Prostate gland (tissue), 2 donors: Measurements from ENCODE around the gene CILP2. TPM values are rescaled to one million over a fixed set of nuclear protein-coding genes. Genes with fewer than 3 reads are reported as not detected.
A peak's percentile ranks its signal among the peaks of the same experiment; 100 is the strongest.

Experiments used
- DNase-seq: peaks from one replicate; pipeline ENCODE4 v3.0.0-alpha.2; 2019; ENCODE audit warnings: low spot score
- H3K27ac ChIP-seq, 2 donors: fragments of 200-600 bp; sonication (generic); 2 replicates each; pipeline ENCODE4 v1.5.1; 2017 to 2019
- H3K27me3 ChIP-seq: fragments of 200-600 bp; sonication (generic); replicated peaks from 2 replicates; pipeline ENCODE4 v1.5.1; 2019; ENCODE audit not compliant: insufficient read depth
- H3K36me3 ChIP-seq, 2 donors: fragments of 200-600 bp; sonication (generic); 1 replicate in 1 of 2; 2 replicates in 1 of 2; pipeline versions ENCODE4 v1.5.1 to v1.8.1; 2017 to 2019
- H3K4me1 ChIP-seq: fragments of 200-600 bp; sonication (generic); replicated peaks from 2 replicates; pipeline ENCODE4 v1.5.1; 2019
- H3K4me3 ChIP-seq, 2 donors: fragments of 200-600 bp; sonication (generic); 2 replicates each; pipeline ENCODE4 v1.5.1; 2017 to 2019
- H3K9me3 ChIP-seq: fragments of 200-600 bp; sonication (generic); 2 replicates; pipeline ENCODE4 v1.5.1; 2017
- POLR2A ChIP-seq: fragments of 450-650 bp; IDR thresholded peaks from one replicate; pipeline ENCODE4 v1.6.1; 2016; ENCODE audit warnings: antibody characterized with exemption, mild to moderate bottlenecking
- POLR2AphosphoS5 ChIP-seq: sonication (generic); formaldehyde crosslinking; IDR thresholded peaks from one replicate; pipeline ENCODE4 v1.6.1; 2017; ENCODE audit warnings: antibody characterized with exemption
- WGBS: methylation state at CpG from one replicate; pipeline ENCODE4 v1.1.5; 2018; 5-methylcytosine and 5-hydroxymethylcytosine counted together
- intact Hi-C: fragments of 100-400 bp; cut with DNase I; formaldehyde crosslinking; loops from one replicate; pipeline ENCODE4 v1.14.2; 2022
- total RNA-seq, 2 donors: library from RNA; depleted of rRNA; stranded (reverse); fragments of >200 nt; gene quantifications; one replicate each; pipeline ENCODE4 v1.1.0, GENCODE V29; 2016
- TF ChIP-seq, protein P1 (sequence below), 4 experiments: fragments of 200-600 bp in 2 of 4; fragments of 450-650 bp in 2 of 4; sonication (generic) in 2 of 4; IDR thresholded peaks; 1 replicate in 3 of 4; 2 replicates in 1 of 4; pipeline ENCODE4 v1.5.1; 2016 to 2019; ENCODE audit warnings: antibody characterized with exemption in 4 of 4, mild to moderate bottlenecking in 2 of 4, moderate library complexity in 2 of 4

The CILP2 gene
- total RNA-seq, 2 donors from 2014 or later, result 0.68 to 3.7 TPM

DNA sequence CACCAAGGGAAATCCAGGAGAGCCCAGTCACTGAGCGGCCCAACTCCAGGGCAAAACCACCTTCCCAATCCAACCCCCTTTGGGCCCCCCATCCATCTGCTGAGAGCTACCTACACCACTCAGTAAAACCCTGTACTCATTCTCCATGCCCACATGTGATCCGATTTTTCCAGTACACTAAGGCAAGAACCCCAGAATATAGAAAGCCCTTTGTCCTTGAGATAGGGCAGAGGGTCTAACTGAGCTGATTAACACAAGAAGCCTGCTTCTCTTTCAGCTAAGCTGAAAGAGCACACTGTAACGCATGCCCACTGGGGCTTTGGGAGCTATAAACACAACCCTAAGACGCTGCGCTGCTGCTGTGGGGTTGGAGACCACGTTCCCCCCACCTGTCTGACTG lies 44.4 kb downstream of the CILP2 start:
- no peak overlapping the region for H3K27ac ChIP-seq
- no peaks in the 10 kb centered on the region for H3K27me3 ChIP-seq
- H3K36me3 ChIP-seq, result no peaks in the 10 kb centered on the region
- intact Hi-C loops, result no loop called here
- H3K4me3 ChIP-seq, result no peak overlapping the region
- no peaks in the 10 kb centered on the region for H3K4me1 ChIP-seq
- TF ChIP-seq POLR2A (no peak), POLR2AphosphoS5 (no peak)
- TF ChIP-seq, protein P1, sequence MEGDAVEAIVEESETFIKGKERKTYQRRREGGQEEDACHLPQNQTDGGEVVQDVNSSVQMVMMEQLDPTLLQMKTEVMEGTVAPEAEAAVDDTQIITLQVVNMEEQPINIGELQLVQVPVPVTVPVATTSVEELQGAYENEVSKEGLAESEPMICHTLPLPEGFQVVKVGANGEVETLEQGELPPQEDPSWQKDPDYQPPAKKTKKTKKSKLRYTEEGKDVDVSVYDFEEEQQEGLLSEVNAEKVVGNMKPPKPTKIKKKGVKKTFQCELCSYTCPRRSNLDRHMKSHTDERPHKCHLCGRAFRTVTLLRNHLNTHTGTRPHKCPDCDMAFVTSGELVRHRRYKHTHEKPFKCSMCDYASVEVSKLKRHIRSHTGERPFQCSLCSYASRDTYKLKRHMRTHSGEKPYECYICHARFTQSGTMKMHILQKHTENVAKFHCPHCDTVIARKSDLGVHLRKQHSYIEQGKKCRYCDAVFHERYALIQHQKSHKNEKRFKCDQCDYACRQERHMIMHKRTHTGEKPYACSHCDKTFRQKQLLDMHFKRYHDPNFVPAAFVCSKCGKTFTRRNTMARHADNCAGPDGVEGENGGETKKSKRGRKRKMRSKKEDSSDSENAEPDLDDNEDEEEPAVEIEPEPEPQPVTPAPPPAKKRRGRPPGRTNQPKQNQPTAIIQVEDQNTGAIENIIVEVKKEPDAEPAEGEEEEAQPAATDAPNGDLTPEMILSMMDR (IDR thresholded peaks at IDR 0.05), result no peak
- no peaks in the 10 kb centered on the region for H3K9me3 ChIP-seq
- no peak for DNase-seq
- 92% methylated on average over 6 of the region's 6 CpGs for WGBS

DNA sequence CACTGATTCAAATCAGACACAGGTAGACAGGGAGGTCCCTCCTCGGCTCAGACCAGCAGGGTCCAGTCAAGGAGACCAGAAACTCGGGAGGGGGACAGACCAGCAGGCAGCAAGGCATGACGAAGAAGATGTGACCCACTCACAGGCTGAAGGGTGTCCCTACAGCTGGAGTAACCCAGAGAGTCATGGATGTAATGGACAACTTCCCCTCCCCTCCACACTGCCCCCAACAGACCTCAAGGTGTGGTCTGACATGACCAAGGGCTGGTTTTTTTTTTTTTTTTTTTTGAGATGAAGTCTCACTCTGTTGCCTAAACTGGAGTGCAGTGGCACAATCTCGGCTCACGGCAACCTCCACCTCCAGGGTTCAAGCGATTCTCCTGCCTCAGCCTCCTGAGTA lies 46.3 kb downstream of the CILP2 start:
- H3K4me3 ChIP-seq, result no peak overlapping the region
- H3K27me3 ChIP-seq, result no peaks in the 10 kb centered on the region
- intact Hi-C loops, result no loop called here
- TF ChIP-seq, protein P1 (IDR thresholded peaks at IDR 0.05), result no peak
- TF ChIP-seq POLR2A (no peak), POLR2AphosphoS5 (no peak)
- no peak for DNase-seq
- 94% methylated on average over 6 of the region's 6 CpGs for WGBS
- no peaks in the 10 kb centered on the region for H3K9me3 ChIP-seq
- no peak overlapping the region for H3K27ac ChIP-seq
- no peaks in the 10 kb centered on the region for H3K36me3 ChIP-seq
- no peaks in the 10 kb centered on the region for H3K4me1 ChIP-seq

DNA sequence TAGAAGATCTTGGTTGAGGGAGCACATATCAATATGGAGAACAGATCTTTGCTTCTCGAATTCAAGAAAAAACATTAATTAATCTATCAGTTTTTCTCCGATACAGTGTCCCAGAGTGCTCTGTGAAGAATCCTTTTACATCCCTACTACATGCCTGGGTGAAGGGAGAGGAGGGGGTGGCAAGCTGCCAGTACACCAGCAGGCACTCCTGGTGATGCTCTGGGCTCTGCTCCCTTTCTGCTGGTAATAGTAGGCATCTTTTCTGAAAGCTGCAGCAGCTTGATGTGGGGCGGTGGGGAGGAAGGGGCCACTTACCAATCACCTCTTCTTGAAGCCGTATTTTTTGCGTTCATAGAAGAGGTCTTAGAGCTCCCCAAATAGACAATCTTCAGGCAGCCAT lies 49.7 kb downstream of the CILP2 start:
- Histone ChIP-seq H3K4me1 (peaks cover 3% of the 10 kb centered on the region), H3K27me3 (no peaks in the 10 kb centered on the region), H3K36me3 (no peaks in the 10 kb centered on the region), H3K4me3 (no peak overlapping the region), H3K9me3 (no peaks in the 10 kb centered on the region), H3K27ac (no peak overlapping the region)
- intact Hi-C loops, result no loop called here
- TF ChIP-seq POLR2AphosphoS5, result no peak
- no peak for DNase-seq
- WGBS, result 93% methylated on average over 5 of the region's 5 CpGs

DNA sequence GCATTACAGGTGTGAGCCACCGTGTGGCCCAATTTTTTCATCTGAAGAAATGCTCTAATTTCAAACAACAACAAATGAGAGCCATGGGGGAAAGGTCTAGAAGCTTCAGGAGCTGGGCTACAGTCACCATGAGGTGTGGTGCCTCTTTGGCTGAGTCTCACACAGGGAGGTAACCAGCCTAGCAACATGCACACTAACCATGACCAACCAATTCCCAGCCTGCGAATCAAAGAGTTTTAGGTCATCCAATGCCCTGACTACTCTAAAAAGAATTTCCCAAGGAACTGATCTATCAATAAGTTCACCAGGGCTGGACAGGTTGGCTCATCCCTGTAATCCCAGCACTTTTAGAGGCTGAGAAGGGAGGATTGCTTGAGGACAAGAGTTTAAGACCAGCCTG lies 50.5 kb downstream of the CILP2 start:
- 87% methylated on average over 2 of the region's 2 CpGs for WGBS

DNA sequence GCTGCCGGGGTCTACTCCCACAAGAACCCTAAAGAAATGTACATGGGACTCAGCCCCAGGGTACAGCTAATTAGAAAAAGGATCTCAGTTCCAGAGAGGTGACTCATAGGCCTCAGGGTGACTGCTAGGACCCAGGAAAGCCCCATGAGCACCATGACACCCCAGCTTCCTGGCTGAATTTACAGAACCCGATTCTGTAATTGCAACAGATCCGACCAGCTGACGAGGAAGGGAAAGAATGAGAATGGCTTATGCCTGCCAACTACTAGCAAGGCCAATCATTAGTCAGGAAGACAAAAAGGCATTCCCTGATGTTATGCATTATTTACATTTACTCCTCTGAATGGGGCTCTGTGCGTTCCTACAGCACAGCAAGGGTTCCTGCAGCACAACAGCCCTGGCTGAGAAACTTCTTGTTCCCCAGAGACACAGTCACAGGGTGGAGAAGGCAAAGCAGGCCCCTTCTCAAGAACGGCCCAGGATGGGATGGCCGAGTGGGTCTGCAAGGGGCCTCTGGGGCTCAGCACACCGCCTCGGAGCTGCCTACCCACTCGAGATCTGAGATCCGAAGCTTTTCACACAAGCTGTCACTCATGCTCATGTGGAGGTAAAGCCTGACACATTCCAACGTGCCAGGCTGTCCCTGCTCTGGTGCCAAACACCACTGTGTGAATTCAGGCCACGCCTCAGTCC lies 53.2 kb downstream of the CILP2 start:
- H3K4me3 ChIP-seq, result no peak overlapping the region
- WGBS, result 32% methylated on average over 13 of the region's 13 CpGs
- H3K27me3 ChIP-seq, result no peaks in the 10 kb centered on the region
- peak; percentile 43 for DNase-seq
- H3K4me1 ChIP-seq, result peaks cover 3% of the 10 kb centered on the region
- H3K9me3 ChIP-seq, result no peaks in the 10 kb centered on the region
- H3K27ac ChIP-seq, result no peak overlapping the region
- TF ChIP-seq POLR2A, result no peak
- TF ChIP-seq, protein P1 (IDR thresholded peaks at IDR 0.05), result no peak
- TF ChIP-seq POLR2AphosphoS5, result peak; percentile 70
- no peaks in the 10 kb centered on the region for H3K36me3 ChIP-seq
- intact Hi-C loops, result no loop called here

More for the DNA sequence above, 50.5 kb downstream of the CILP2 start:
- TF ChIP-seq, protein P1 (IDR thresholded peaks at IDR 0.05), result no peak
- TF ChIP-seq POLR2A, result no peak
- TF ChIP-seq POLR2AphosphoS5, result no peak
- no peak overlapping the region for H3K4me3 ChIP-seq
- no peaks in the 10 kb centered on the region for H3K36me3 ChIP-seq
- H3K27ac ChIP-seq, result no peak overlapping the region
- no peaks in the 10 kb centered on the region for H3K9me3 ChIP-seq
- intact Hi-C loops, result no loop called here
- no peak for DNase-seq
- peaks cover 3% of the 10 kb centered on the region for H3K4me1 ChIP-seq
- no peaks in the 10 kb centered on the region for H3K27me3 ChIP-seq
